Activated T-cell treated with anti-CD3 and anti-CD28 coated beads for 48 hours (primary cell): ENCODE data around the gene TIMM13.

Source experiments
- DNase-seq: peaks from one replicate; pipeline ENCODE4 v3.0.0-alpha.2; 2020; ENCODE audit warnings: low read depth

TIMM13 gene

GRCh38 chr19:2454962-2455850 lies 27.8 kb upstream of the TIMM13 start:
- no peak for DNase-seq

GRCh38 chr19:2454199-2454961 lies 27.0 kb upstream of the TIMM13 start:
- no peak for DNase-seq

- DNase-seq, result no peak
Measured at GRCh38 chr19:2453431-2454025, 26.1 kb upstream of the TIMM13 start.

GRCh38 chr19:2451741-2452140 lies 24.4 kb upstream of the TIMM13 start:
- no peak for DNase-seq

GRCh38 chr19:2451138-2451537 lies 23.8 kb upstream of the TIMM13 start:
- no peak for DNase-seq

- no peak for DNase-seq
Measured at GRCh38 chr19:2449019-2449418, 21.6 kb upstream of the TIMM13 start.

- DNase-seq, result no peak
Measured at GRCh38 chr19:2446381-2446780, 19.0 kb upstream of the TIMM13 start.

- DNase-seq, result no peak
Measured at GRCh38 chr19:2444251-2445002, 17.0 kb upstream of the TIMM13 start.

GRCh38 chr19:2443785-2444182 lies 16.4 kb upstream of the TIMM13 start:
- DNase-seq, result no peak

- no peak for DNase-seq
Measured at GRCh38 chr19:2443116-2443784, 15.9 kb upstream of the TIMM13 start.

- no peak for DNase-seq
Measured at GRCh38 chr19:2441096-2441752, 13.8 kb upstream of the TIMM13 start.

- DNase-seq, result no peak
Measured at GRCh38 chr19:2440515-2440914, 13.1 kb upstream of the TIMM13 start.

- DNase-seq, result no peak
Measured at GRCh38 chr19:2438178-2438577, 10.8 kb upstream of the TIMM13 start.

GRCh38 chr19:2436926-2437325 lies 9.5 kb upstream of the TIMM13 start:
- DNase-seq, result no peak

GRCh38 chr19:2436384-2436783 lies 9.0 kb upstream of the TIMM13 start:
- no peak for DNase-seq

GRCh38 chr19:2434721-2435265 lies 7.4 kb upstream of the TIMM13 start:
- DNase-seq, result no peak

- no peak for DNase-seq
Measured at GRCh38 chr19:2434267-2434666, 6.9 kb upstream of the TIMM13 start.

GRCh38 chr19:2433854-2434253 lies 6.5 kb upstream of the TIMM13 start:
- DNase-seq, result no peak

- DNase-seq, result no peak
Measured at GRCh38 chr19:2432131-2432848, 4.9 kb upstream of the TIMM13 start.
